Gastrocnemius medialis (tissue), 4 donors: ENCODE measurements around the gene UNC93A. TPM values are rescaled to one million over a fixed set of nuclear protein-coding genes. Genes with fewer than 3 reads are reported as not detected.
"Not testable (repeated sequence)": the region's sequence is repeated elsewhere in the genome, so short reads cannot be mapped to it uniquely, and the experiment has no call there.

ENCODE experiments used
- ATAC-seq, 2 donors: fragments of 150-250 bp; one replicate each; pipeline ENCODE4 v1.9.1; 2016
- DNase-seq, 2 donors: peaks; one replicate each; pipeline ENCODE4 v3.0.0-alpha.2; 2019
- H3K27ac ChIP-seq, 4 donors: fragments of 200-600 bp; sonication (generic); 1 replicate in 1 of 4; 2 replicates in 3 of 4; pipeline ENCODE4 v1.5.1; 2016 to 2018; ENCODE audit warnings: mild to moderate bottlenecking in 2 of 4, moderate library complexity in 1 of 4
- H3K27me3 ChIP-seq, 3 donors: fragments of 200-600 bp; sonication (generic) in 2 of 3; 1 replicate in 1 of 3; 2 replicates in 2 of 3; pipeline versions ENCODE4 v1.5.1 to v1.6.0; 2016 to 2019; ENCODE audit warnings: mild to moderate bottlenecking in 1 of 3, moderate library complexity in 1 of 3
- H3K36me3 ChIP-seq, 2 donors: fragments of 200-600 bp; sonication (generic) in 1 of 2; one replicate each; pipeline ENCODE4 v1.5.1; 2017 to 2018
- H3K4me1 ChIP-seq, 2 donors: fragments of 200-600 bp; sonication (generic) in 1 of 2; one replicate each; pipeline ENCODE4 v1.5.1; 2016 to 2017; ENCODE audit warnings: mild to moderate bottlenecking in 2 of 2
- H3K4me3 ChIP-seq, 4 donors: fragments of 200-600 bp; sonication (generic) in 3 of 4; 1 replicate in 1 of 4; 2 replicates in 3 of 4; pipeline ENCODE4 v1.5.1; 2016 to 2019; ENCODE audit warnings: mild to moderate bottlenecking in 2 of 4
- H3K9me3 ChIP-seq, 3 donors: fragments of 200-600 bp; sonication (generic) in 2 of 3; 1 replicate in 1 of 3; 2 replicates in 2 of 3; pipeline ENCODE4 v1.5.1; 2016 to 2019
- CTCF ChIP-seq, 5 experiments: fragments of 450-650 bp in 3 of 5; fragments of 200-600 bp in 2 of 5; sonication (generic) in 2 of 5; IDR thresholded peaks in 4 of 5; conservative IDR thresholded peaks in 1 of 5; 1 replicate in 4 of 5; 2 replicates in 1 of 5; pipeline ENCODE4 v1.5.1; 2016 to 2019; ENCODE audit warnings: antibody characterized with exemption in 5 of 5, mild to moderate bottlenecking in 3 of 5, moderate library complexity in 3 of 5
- POLR2A ChIP-seq, 2 donors: fragments of 450-650 bp; IDR thresholded peaks; one replicate each; pipeline ENCODE4 v1.6.1; 2017; ENCODE audit warnings: antibody characterized with exemption in 2 of 2, mild to moderate bottlenecking in 2 of 2, moderate library complexity in 2 of 2
- in situ Hi-C, 4 donors: fragments of 200-750 bp; cut with MboI; loops; one replicate each; pipeline versions ENCODE4 v1.15.0 to v1.8.0; 2017; ENCODE audit warnings: low sequenced_read_pairs in 4 of 4
- intact Hi-C: fragments of 100-400 bp; cut with DNase I; formaldehyde crosslinking; loops from one replicate; pipeline ENCODE4 v1.15.1; 2023; ENCODE audit warnings: low total_unique reads
- total RNA-seq, 4 donors: library from RNA; depleted of rRNA; stranded (reverse); fragments of >200 nt; gene quantifications; one replicate each; pipeline versions ENCODE4 v1.1.0 to v1.2.3, GENCODE V29; 2016

Gene UNC93A
- total RNA-seq, 4 donors from 2014 or later: not detected

- no peaks in the 10 kb centered on the region for H3K4me1 ChIP-seq
- TF ChIP-seq POLR2A (IDR thresholded peaks at IDR 0.05): no peak
- TF ChIP-seq CTCF (IDR thresholded peaks at IDR 0.05 in 4 of 5, conservative IDR thresholded peaks at IDR 0.05 in 1 of 5): no peak
- in situ Hi-C loops: loop anchor here in 1 of 4 donors (25.0 kb wide), 1 partner anchor 490 kb away; no protein-coding TSS in a partner anchor
- no peak overlapping the region for H3K4me3 ChIP-seq
- intact Hi-C loops: no loop called here
- ATAC-seq (no peak), DNase-seq (no peak)
- no peaks in the 10 kb centered on the region for H3K36me3 ChIP-seq
- H3K27ac ChIP-seq: no peak overlapping the region
- H3K9me3 ChIP-seq: no peaks in the 10 kb centered on the region
- H3K27me3 ChIP-seq: peaks cover 0 to 8% (median 5%) of the 10 kb centered on the region in 3 donors
Observed at GRCh38 chr6:167276772-167277533, 14.2 kb upstream of the UNC93A start.

GRCh38 chr6:167278173-167278940 is 12.8 kb upstream of the UNC93A start:
- H3K27ac ChIP-seq, DNase-seq, H3K9me3 ChIP-seq, ATAC-seq, H3K36me3 ChIP-seq, H3K4me1 ChIP-seq, H3K4me3 ChIP-seq, intact Hi-C loops: not testable (repeated sequence)
- in situ Hi-C loops: loop anchor here in 1 of 4 donors (25.0 kb wide), 1 partner anchor 491 kb away; no protein-coding TSS in a partner anchor
- H3K27me3 ChIP-seq: peaks cover 0 to 11% (median 5%) of the 10 kb centered on the region in 3 donors

- no peak overlapping the region for H3K27ac ChIP-seq
- no peak for ATAC-seq
- H3K36me3 ChIP-seq: no peaks in the 10 kb centered on the region
- intact Hi-C loops: loop anchor here (5.0 kb wide), 1 partner anchor 58 kb away; no protein-coding TSS in a partner anchor
- no peaks in the 10 kb centered on the region for H3K4me1 ChIP-seq
- no peaks in the 10 kb centered on the region for H3K9me3 ChIP-seq
- peaks cover 0 to 11% (median 5%) of the 10 kb centered on the region in 3 donors for H3K27me3 ChIP-seq
- DNase-seq: no peak
- no peak overlapping the region for H3K4me3 ChIP-seq
- TF ChIP-seq POLR2A (IDR thresholded peaks at IDR 0.05) (no peak), CTCF (IDR thresholded peaks at IDR 0.05 in 4 of 5, conservative IDR thresholded peaks at IDR 0.05 in 1 of 5) (no peak)
- in situ Hi-C loops: loop anchor here in 1 of 4 donors (25.0 kb wide), 1 partner anchor 493 kb away; no protein-coding TSS in a partner anchor
Observed at GRCh38 chr6:167279766-167280446, 11.2 kb upstream of the UNC93A start.

- not testable (repeated sequence) for H3K27ac ChIP-seq, H3K9me3 ChIP-seq, H3K4me1 ChIP-seq, H3K36me3 ChIP-seq, DNase-seq, ATAC-seq, H3K4me3 ChIP-seq
- in situ Hi-C loops (loop anchor here in 1 of 4 donors (25.0 kb wide), 1 partner anchor 493 kb away; no protein-coding TSS in a partner anchor), intact Hi-C loops (loop anchor here (5.0 kb wide), 1 partner anchor 58 kb away; no protein-coding TSS in a partner anchor)
- H3K27me3 ChIP-seq: peaks cover 0 to 11% (median 5%) of the 10 kb centered on the region in 3 donors
Observed at GRCh38 chr6:167280466-167280865, 10.6 kb upstream of the UNC93A start.

- Histone ChIP-seq H3K9me3 (no peaks in the 10 kb centered on the region), H3K27ac (no peak overlapping the region), H3K36me3 (no peaks in the 10 kb centered on the region), H3K4me1 (no peaks in the 10 kb centered on the region), H3K27me3 (peaks cover 0 to 11% (median 5%) of the 10 kb centered on the region in 3 donors), H3K4me3 (no peak overlapping the region)
- DNase-seq (no peak), ATAC-seq (no peak)
- in situ Hi-C loops (loop anchor here in 1 of 4 donors (25.0 kb wide), 1 partner anchor 495 kb away; no protein-coding TSS in a partner anchor), intact Hi-C loops (loop anchor here (5.0 kb wide), 1 partner anchor 60 kb away; no protein-coding TSS in a partner anchor)
- TF ChIP-seq CTCF (IDR thresholded peaks at IDR 0.05 in 4 of 5, conservative IDR thresholded peaks at IDR 0.05 in 1 of 5): no peak
- TF ChIP-seq POLR2A (IDR thresholded peaks at IDR 0.05): no peak
Observed at GRCh38 chr6:167282165-167282564, 8.9 kb upstream of the UNC93A start.

GRCh38 chr6:167284565-167284964 is 6.5 kb upstream of the UNC93A start:
- not testable (repeated sequence) for DNase-seq, H3K36me3 ChIP-seq
- intact Hi-C loops: loop anchor here (5.0 kb wide), 1 partner anchor 62 kb away; no protein-coding TSS in a partner anchor

More at GRCh38 chr6:167284565-167284964, 6.5 kb upstream of the UNC93A start:
- H3K27me3 ChIP-seq, H3K27ac ChIP-seq, H3K4me1 ChIP-seq, H3K9me3 ChIP-seq, ATAC-seq, H3K4me3 ChIP-seq: not testable (repeated sequence)
- in situ Hi-C loops: loop anchor here in 1 of 4 donors (25.0 kb wide), 1 partner anchor 497 kb away; no protein-coding TSS in a partner anchor
